A673 (cell line): Measurements from ENCODE around the gene MAML3. TPM values are rescaled to one million over a fixed set of nuclear protein-coding genes. Genes with fewer than 3 reads are reported as not detected.

Experiments
- BruUV-seq: library from RNA; stranded (reverse); fragments of 400-500 nt; replicated peaks from 2 replicates; lab custom pipeline; 2021; lab: Mats Ljungman, UMichigan
- CTCF ChIA-PET: fragments of 300-600 bp; sonication (Branson Sonifier 250); formaldehyde crosslinking; loops from one replicate; lab custom pipeline; 2022; ENCODE audit warnings: antibody characterized with exemption; lab: Charles Lee
- POLR2A ChIA-PET: fragments of 300-600 bp; sonication (Branson Sonifier 250); formaldehyde crosslinking; loops from one replicate; lab custom pipeline; 2022; ENCODE audit warnings: antibody characterized with exemption; ENCODE audit not compliant: low non-redundant PET; lab: Charles Lee
- DNase-seq: peaks from one replicate; pipeline ENCODE4 v3.0.0-alpha.2; 2015; ENCODE audit warnings: low spot score
- H3K27ac ChIP-seq: fragments of 200-600 bp; sonication (generic); 2 replicates; pipeline ENCODE4 v1.5.1; 2016; ENCODE audit warnings: mixed run types, low read depth, mild to moderate bottlenecking, mixed read lengths, antibody characterized with exemption, low read length; ENCODE audit not compliant: poor library complexity, severe bottlenecking
- H3K27me3 ChIP-seq: fragments of 200-600 bp; sonication (generic); replicated peaks from 2 replicates; pipeline ENCODE4 v1.6.1; 2017; ENCODE audit warnings: mixed run types, low read depth, mild to moderate bottlenecking, mixed read lengths, antibody characterized with exemption, low read length; ENCODE audit not compliant: insufficient read depth, poor library complexity
- H3K36me3 ChIP-seq: fragments of 200-600 bp; sonication (generic); 2 replicates; pipeline ENCODE4 v1.6.1; 2016; ENCODE audit warnings: mixed run types, mild to moderate bottlenecking, mixed read lengths, antibody characterized with exemption, low read length; ENCODE audit not compliant: insufficient read depth, poor library complexity, severe bottlenecking
- H3K4me1 ChIP-seq: fragments of 200-600 bp; sonication (generic); 2 replicates; pipeline ENCODE4 v1.6.1; 2017; ENCODE audit warnings: mixed run types, mild to moderate bottlenecking, mixed read lengths, antibody characterized with exemption, low read length; ENCODE audit not compliant: insufficient read depth, poor library complexity, severe bottlenecking
- H3K4me3 ChIP-seq: fragments of 200-600 bp; sonication (generic); 2 replicates; pipeline ENCODE4 v1.5.1; 2016; ENCODE audit warnings: low read depth, mixed run types, mild to moderate bottlenecking, mixed read lengths, low read length; ENCODE audit not compliant: poor library complexity, severe bottlenecking
- H3K9me3 ChIP-seq: fragments of 200-600 bp; sonication (generic); 2 replicates; pipeline ENCODE4 v1.6.1; 2016; ENCODE audit warnings: mixed run types, low read depth, mild to moderate bottlenecking, mixed read lengths, antibody characterized with exemption, low read length; ENCODE audit not compliant: poor library complexity, severe bottlenecking
- CTCF ChIP-seq: fragments of 300-800, 200-600 bp; sonication (generic); conservative IDR thresholded peaks from 2 replicates; pipeline ENCODE4 v1.5.1; 2017; ENCODE audit warnings: low read depth, mild to moderate bottlenecking, antibody characterized with exemption, low read length, moderate library complexity, mixed read lengths
- EZH2 ChIP-seq: fragments of 200-600 bp; sonication (generic); IDR thresholded peaks from 2 replicates; pipeline ENCODE4 v1.6.1; 2017; ENCODE audit warnings: borderline replicate concordance, low read depth, mild to moderate bottlenecking, mixed read lengths, antibody characterized with exemption, low read length; ENCODE audit not compliant: poor library complexity, severe bottlenecking
- intact Hi-C: fragments of 100-400 bp; cut with micrococcal nuclease; formaldehyde crosslinking; loops from one replicate; pipeline ENCODE4 v1.10.0; 2022; ENCODE audit not compliant: unreplicated experiment
- total RNA-seq: library from RNA; stranded (reverse); gene quantifications from 2 replicates; pipeline ENCODE4 v1.2.3, GENCODE V29; 2021

Gene MAML3
- total RNA-seq, 1 experiment from 2014 or later = 3.7 TPM

DNA sequence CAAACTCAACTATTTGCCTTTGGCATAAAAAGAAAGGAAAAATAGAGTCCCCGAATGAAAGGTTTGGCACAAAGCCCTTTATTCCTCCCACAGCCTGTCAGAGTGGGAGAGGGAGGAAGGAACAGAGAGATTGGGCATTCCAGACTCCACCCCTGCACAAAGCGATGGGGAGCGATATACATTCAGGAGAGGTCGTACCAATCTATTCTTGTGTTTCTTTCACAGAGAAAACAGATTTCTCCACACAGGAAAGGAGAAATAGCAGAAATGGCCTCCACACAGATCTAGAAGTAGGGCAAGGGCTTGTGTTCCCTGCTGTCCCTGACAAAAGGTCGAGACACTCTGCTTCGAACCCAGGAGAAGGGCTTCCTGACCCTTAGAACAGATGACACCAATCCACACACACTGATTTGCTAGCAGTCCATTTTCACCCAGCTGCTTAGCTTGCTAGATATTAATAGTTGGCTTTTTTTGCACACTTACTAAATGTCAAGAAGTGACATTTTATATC is 197.4 kb downstream of the MAML3 start:
- TF ChIP-seq CTCF = no peak
- TF ChIP-seq EZH2 = no peak
- Histone ChIP-seq H3K4me3 (no peak overlapping the region), H3K4me1 (no peaks in the 10 kb centered on the region), H3K27ac (no peak overlapping the region), H3K9me3 (no peaks in the 10 kb centered on the region), H3K27me3 (no peaks in the 10 kb centered on the region), H3K36me3 (no peaks in the 10 kb centered on the region)
- BruUV-seq = no TSS peak
- ChIA-PET POLR2A (no interaction called here), CTCF (no interaction called here)
- no peak for DNase-seq
- intact Hi-C loops = no loop called here

GRCh38 chr4:139955600-139955999 is 198.4 kb downstream of the MAML3 start:
- ChIA-PET POLR2A (no interaction called here), CTCF (no interaction called here)
- no peak overlapping the region for H3K4me3 ChIP-seq
- no peaks in the 10 kb centered on the region for H3K27me3 ChIP-seq
- no peak for TF ChIP-seq CTCF
- DNase-seq = no peak
- H3K36me3 ChIP-seq = no peaks in the 10 kb centered on the region
- intact Hi-C loops = no loop called here
- no peak overlapping the region for H3K27ac ChIP-seq
- H3K4me1 ChIP-seq = no peaks in the 10 kb centered on the region
- H3K9me3 ChIP-seq = no peaks in the 10 kb centered on the region
- BruUV-seq = no TSS peak

- H3K4me3 ChIP-seq = no peak overlapping the region
- CTCF ChIA-PET = no interaction called here
- H3K36me3 ChIP-seq = no peaks in the 10 kb centered on the region
- H3K9me3 ChIP-seq = no peaks in the 10 kb centered on the region
- no peaks in the 10 kb centered on the region for H3K27me3 ChIP-seq
- BruUV-seq = no TSS peak
- no peak for DNase-seq
- H3K27ac ChIP-seq = no peak overlapping the region
- POLR2A ChIA-PET = no interaction called here
- TF ChIP-seq CTCF (no peak), EZH2 (no peak)
- intact Hi-C loops = no loop called here
- H3K4me1 ChIP-seq = no peaks in the 10 kb centered on the region
These were observed 199.5 kb downstream of the MAML3 start for GRCh38 chr4:139954512-139954911.
